ENCODE data around the gene CCDC82. TPM values are rescaled to one million over a fixed set of nuclear protein-coding genes. Genes with fewer than 3 reads are reported as not detected.

CCDC82 gene
- polyA plus RNA-seq, 2 of the 4 experiments (the other 2 are of a cell fraction), result 17.6 to 27.6 TPM

- TF ChIP-seq EHMT2 (IDR thresholded peaks at IDR 0.05; ENCODE audit: low read depth) (no peak), NR3C1 (IDR thresholded peaks at IDR 0.05) (no peak)
- ATAC-seq, result no peak
- no peak for FAIRE-seq
- 75% methylated on average over 2 of the region's 2 CpGs for WGBS (ENCODE audit: missing lambda C conversion rate)
- ChIA-PET CTCF (interaction anchor here (0.6 to 1.7 kb wide), 3 partner anchors 8 to 118 kb away, joined by 3 to 5 read pairs (median 4); partner anchors contain the start of gene MAML2), POLR2A (no interaction called here)
- Histone ChIP-seq H3K27ac (no peak overlapping the region), H3K4me1 (peaks cover 10% of the 10 kb centered on the region), H3K4me2 (no peak overlapping the region), H3K9me3 (no peaks in the 10 kb centered on the region), H3K4me3 (no peak overlapping the region)
- no peak for DNase-seq (ENCODE audit: low read depth in 1 of 2, low spot score in 1 of 2)
Observed at GRCh38 chr11:96319898-96320656, 69.6 kb downstream of the CCDC82 start.

- FAIRE-seq (no peak), DNase-seq (ENCODE audit: low read depth in 1 of 2, low spot score in 1 of 2) (no peak), ATAC-seq (no peak)
- H3K4me2 ChIP-seq, result no peak overlapping the region
- H3K4me3 ChIP-seq, result no peak overlapping the region
- no peak overlapping the region for H3K27ac ChIP-seq
- no peaks in the 10 kb centered on the region for H3K9me3 ChIP-seq
- WGBS (ENCODE audit: missing lambda C conversion rate), result 82% methylated on average over 1 of the region's 3 CpGs
- ChIA-PET POLR2A (no interaction called here), CTCF (interaction anchor here (0.9 to 1.7 kb wide), 2 partner anchors 23 to 24 kb away, joined by 4 to 5 read pairs; partner anchors contain the start of gene MAML2)
- TF ChIP-seq FOSB (CRISPR knock-in tag; IDR thresholded peaks at IDR 0.05), result no peak
- no peak for TF ChIP-seq EP300 (IDR thresholded peaks at IDR 0.05)
- TF ChIP-seq KDM5A (IDR thresholded peaks at IDR 0.05), result no peak
- no peak for TF ChIP-seq ZSCAN20 (CRISPR knock-in tag; IDR thresholded peaks at IDR 0.05)
- no peak for TF ChIP-seq NR3C1 (IDR thresholded peaks at IDR 0.05)
- no peak for TF ChIP-seq MYC (IDR thresholded peaks at IDR 0.05; ENCODE audit: borderline replicate concordance, low read length)
- no peak for TF ChIP-seq HMGXB4 (CRISPR knock-in tag; IDR thresholded peaks at IDR 0.05; ENCODE audit: borderline replicate concordance)
- TF ChIP-seq HEYL (CRISPR knock-in tag; IDR thresholded peaks at IDR 0.05), result no peak
- no peak for TF ChIP-seq POLR2AphosphoS2 (conservative IDR thresholded peaks at IDR 0.05; ENCODE audit: low read length)
- TF ChIP-seq RNF2 (IDR thresholded peaks at IDR 0.05; ENCODE audit: borderline replicate concordance, low read depth), result no peak
- no peak for TF ChIP-seq RARB (CRISPR knock-in tag; IDR thresholded peaks at IDR 0.05)
- TF ChIP-seq HES2 (IDR thresholded peaks at IDR 0.05), result no peak
- TF ChIP-seq ESRRA (IDR thresholded peaks at IDR 0.05; ENCODE audit: borderline replicate concordance, low read length), result no peak
- TF ChIP-seq JUN (IDR thresholded peaks at IDR 0.05), result no peak
- TF ChIP-seq EHMT2 (IDR thresholded peaks at IDR 0.05; ENCODE audit: low read depth), result no peak
- TF ChIP-seq HDAC2 (IDR thresholded peaks at IDR 0.05), result no peak
- peaks cover 11% of the 10 kb centered on the region for H3K4me1 ChIP-seq
Observed at GRCh38 chr11:96318850-96319249, 70.9 kb downstream of the CCDC82 start.

- TF ChIP-seq MAX (IDR thresholded peaks at IDR 0.05) (no peak), FOSL2 (IDR thresholded peaks at IDR 0.05) (no peak), FOSL2 (CRISPR knock-in tag; IDR thresholded peaks at IDR 0.05) (no peak), KDM1A (IDR thresholded peaks at IDR 0.05; ENCODE audit: low read depth) (no peak), HOXB5 (CRISPR knock-in tag; IDR thresholded peaks at IDR 0.05) (no peak), BHLHE40 (IDR thresholded peaks at IDR 0.05; ENCODE audit: low read depth, low read length) (no peak), NR3C1 (IDR thresholded peaks at IDR 0.05) (no peak), NPAS2 (CRISPR knock-in tag; IDR thresholded peaks at IDR 0.05; ENCODE audit: borderline replicate concordance) (no peak), ZNF302 (CRISPR knock-in tag; IDR thresholded peaks at IDR 0.05) (no peak), PHF8 (IDR thresholded peaks at IDR 0.05; ENCODE audit: borderline replicate concordance, low read depth) (no peak), RCOR1 (IDR thresholded peaks at IDR 0.05; ENCODE audit: low read depth, low read length) (no peak)
- FAIRE-seq (no peak), ATAC-seq (no peak), DNase-seq (ENCODE audit: low read depth in 1 of 2, low spot score in 1 of 2) (no peak)
- peaks cover 15% of the 10 kb centered on the region for H3K4me1 ChIP-seq
- 91% methylated on average over 1 of the region's 1 CpG for WGBS (ENCODE audit: missing lambda C conversion rate)
- no peak overlapping the region for H3K27ac ChIP-seq
- ChIA-PET CTCF (no interaction called here), POLR2A (no interaction called here)
- H3K9me3 ChIP-seq, result no peaks in the 10 kb centered on the region
- no peak overlapping the region for H3K4me3 ChIP-seq
- H3K4me2 ChIP-seq, result no peak overlapping the region
Observed at GRCh38 chr11:96318399-96318798, 71.3 kb downstream of the CCDC82 start.

Data from A549 (cell line).